ENCODE measurements around the gene MBNL1. TPM values are rescaled to one million over a fixed set of nuclear protein-coding genes. Genes with fewer than 3 reads are reported as not detected.
A peak's percentile ranks its signal among the peaks of the same experiment; 100 is the strongest.

The MBNL1 gene
- total and polyA plus RNA-seq, 3 experiments from 2014 or later, result 303 to 391 (median 386) TPM

DNA sequence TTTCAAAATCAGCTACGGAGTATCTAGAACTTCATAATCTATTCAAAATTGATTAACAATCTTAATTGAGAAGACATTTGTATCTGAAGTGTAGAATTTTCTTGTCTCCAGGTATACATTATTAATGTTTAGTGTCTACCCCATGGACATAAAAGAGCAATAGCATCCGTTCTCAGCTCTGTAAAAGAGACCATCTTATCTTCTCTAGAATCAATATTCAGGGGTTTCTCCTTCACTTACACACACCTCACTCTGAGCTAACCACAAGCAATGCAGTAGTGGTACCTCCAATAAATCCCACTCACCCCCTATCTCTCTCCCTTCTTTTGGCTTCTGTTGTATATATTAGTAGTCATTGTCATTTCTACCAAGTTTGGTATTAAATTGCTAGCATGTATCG, 16.2 kb downstream of the MBNL1 start:
- H3K4me3 Mint-ChIP-seq, result peak overlapping the region; percentile 45 to 81 (median 68)
- Histone ChIP-seq H3K27ac (ENCODE audit: low read depth, low read length) (no peak overlapping the region), H3K4me1 (ENCODE audit: insufficient read depth, low read length) (peaks cover 88% of the 10 kb centered on the region), H3K36me3 (ENCODE audit: insufficient read depth, low read length) (no peaks in the 10 kb centered on the region), H3K27me3 (ENCODE audit: insufficient read depth, low read length, poor library complexity, severe bottlenecking) (no peaks in the 10 kb centered on the region), H3K9me3 (ENCODE audit: low read length) (no peaks in the 10 kb centered on the region), H3K4me3 (ENCODE audit: low read length) (peak overlapping the region; percentile 20)
- POLR2A ChIA-PET, result interaction anchor here (0.8 to 3.5 kb wide), 5 partner anchors 10 to 127 kb away, joined by 3 to 23 read pairs (median 6); partner anchors contain the start of gene MBNL1
- H3K4me1 Mint-ChIP-seq, result peaks cover 74 to 93% (median 92%) of the 10 kb centered on the region in 3 donors
- CTCF ChIA-PET, result interaction anchor here (0.8 to 2.4 kb wide), 4 partner anchors 12 to 101 kb away, joined by 3 to 8 read pairs (median 4); no protein-coding TSS in a partner anchor
- H3K9me3 Mint-ChIP-seq, result no peaks in the 10 kb centered on the region
- H3K27me3 Mint-ChIP-seq, result no peaks in the 10 kb centered on the region
- peaks cover 0 to 11% (median 1%) of the 10 kb centered on the region in 3 donors for H3K36me3 Mint-ChIP-seq
- DNase-seq, result peak in 2 of 5 donors; percentile 43 to 58
- H3K27ac Mint-ChIP-seq, result peak overlapping the region; percentile 55 to 96 (median 84)

GRCh38 chr3:152285509-152285908, 16.8 kb downstream of the MBNL1 start:
- CTCF ChIA-PET, result interaction anchor here (0.8 to 1.3 kb wide), 3 partner anchors 12 to 101 kb away, joined by 3 to 4 read pairs (median 3); no protein-coding TSS in a partner anchor
- Histone ChIP-seq H3K27me3 (ENCODE audit: insufficient read depth, low read length, poor library complexity, severe bottlenecking) (no peaks in the 10 kb centered on the region), H3K9me3 (ENCODE audit: low read length) (no peaks in the 10 kb centered on the region), H3K27ac (ENCODE audit: low read depth, low read length) (no peak overlapping the region), H3K36me3 (ENCODE audit: insufficient read depth, low read length) (no peaks in the 10 kb centered on the region), H3K4me3 (ENCODE audit: low read length) (no peak overlapping the region), H3K4me1 (ENCODE audit: insufficient read depth, low read length) (peaks cover 88% of the 10 kb centered on the region)
- H3K4me1 Mint-ChIP-seq, result peaks cover 74 to 93% (median 92%) of the 10 kb centered on the region in 3 donors
- no peak for DNase-seq
- H3K27ac Mint-ChIP-seq, result peak overlapping the region; percentile 55 to 96 (median 77)
- no peaks in the 10 kb centered on the region for H3K27me3 Mint-ChIP-seq
- POLR2A ChIA-PET, result interaction anchor here (0.8 to 3.5 kb wide), 3 partner anchors 11 to 126 kb away, joined by 6 to 23 read pairs (median 10); partner anchors contain the start of gene MBNL1
- H3K36me3 Mint-ChIP-seq, result peaks cover 0 to 8% (median 1%) of the 10 kb centered on the region in 3 donors
- peak overlapping the region; percentile 66 to 81 (median 71) for H3K4me3 Mint-ChIP-seq
- no peaks in the 10 kb centered on the region for H3K9me3 Mint-ChIP-seq

- Histone ChIP-seq H3K9me3 (ENCODE audit: low read length) (no peaks in the 10 kb centered on the region), H3K36me3 (ENCODE audit: insufficient read depth, low read length) (no peaks in the 10 kb centered on the region), H3K27me3 (ENCODE audit: insufficient read depth, low read length, poor library complexity, severe bottlenecking) (no peaks in the 10 kb centered on the region), H3K4me1 (ENCODE audit: insufficient read depth, low read length) (peaks cover 86% of the 10 kb centered on the region), H3K4me3 (ENCODE audit: low read length) (peak overlapping the region; percentile 14), H3K27ac (ENCODE audit: low read depth, low read length) (no peak overlapping the region)
- Mint-ChIP-seq H3K36me3 (peaks cover 0 to 13% (median 1%) of the 10 kb centered on the region in 3 donors), H3K4me3 (peak overlapping the region; percentile 60 to 81 (median 74)), H3K9me3 (no peaks in the 10 kb centered on the region), H3K27ac (peak overlapping the region; percentile 57 to 78 (median 72)), H3K27me3 (no peaks in the 10 kb centered on the region), H3K4me1 (peaks cover 79 to 95% (median 94%) of the 10 kb centered on the region in 3 donors)
- DNase-seq, result no peak
- CTCF ChIA-PET, result interaction anchor here (1.5 kb wide), 1 partner anchor 13 kb away, joined by 3 read pairs; no protein-coding TSS in a partner anchor
- POLR2A ChIA-PET, result interaction anchor here (0.6 kb wide), 1 partner anchor 19 kb away, joined by 6 read pairs; no protein-coding TSS in a partner anchor
Measured at GRCh38 chr3:152287898-152288576, 19.3 kb downstream of the MBNL1 start.

- H3K36me3 Mint-ChIP-seq, result peaks cover 0 to 16% (median 1%) of the 10 kb centered on the region in 3 donors
- H3K27ac Mint-ChIP-seq, result peak overlapping the region in 4 of 8 donors; percentile 71 to 78 (median 77)
- no peaks in the 10 kb centered on the region for H3K9me3 ChIP-seq (ENCODE audit: low read length)
- ChIA-PET CTCF (interaction anchor here (1.5 kb wide), 1 partner anchor 12 kb away, joined by 3 read pairs; no protein-coding TSS in a partner anchor), POLR2A (interaction anchor here (0.6 kb wide), 1 partner anchor 19 kb away, joined by 6 read pairs; no protein-coding TSS in a partner anchor)
- H3K27ac ChIP-seq (ENCODE audit: low read depth, low read length), result no peak overlapping the region
- no peaks in the 10 kb centered on the region for H3K27me3 Mint-ChIP-seq
- H3K4me1 ChIP-seq (ENCODE audit: insufficient read depth, low read length), result peaks cover 85% of the 10 kb centered on the region
- no peak overlapping the region for H3K4me3 ChIP-seq (ENCODE audit: low read length)
- H3K36me3 ChIP-seq (ENCODE audit: insufficient read depth, low read length), result no peaks in the 10 kb centered on the region
- H3K4me3 Mint-ChIP-seq, result peak overlapping the region in 3 of 7 donors; percentile 74 to 80 (median 75)
- H3K9me3 Mint-ChIP-seq, result no peaks in the 10 kb centered on the region
- no peak for DNase-seq
- peaks cover 79 to 95% (median 94%) of the 10 kb centered on the region in 3 donors for H3K4me1 Mint-ChIP-seq
- H3K27me3 ChIP-seq (ENCODE audit: insufficient read depth, low read length, poor library complexity, severe bottlenecking), result no peaks in the 10 kb centered on the region
Measured at GRCh38 chr3:152288681-152289080, 20.0 kb downstream of the MBNL1 start.

GRCh38 chr3:152289708-152290107, 21.0 kb downstream of the MBNL1 start:
- Mint-ChIP-seq H3K9me3 (no peaks in the 10 kb centered on the region), H3K27ac (peak overlapping the region in 7 of 8 donors; percentile 4 to 89 (median 71)), H3K4me1 (peaks cover 78 to 94% (median 92%) of the 10 kb centered on the region in 3 donors), H3K4me3 (peak overlapping the region; percentile 32 to 64 (median 55)), H3K36me3 (peaks cover 0 to 17% (median 1%) of the 10 kb centered on the region in 3 donors), H3K27me3 (no peaks in the 10 kb centered on the region)
- H3K4me1 ChIP-seq (ENCODE audit: insufficient read depth, low read length), result peaks cover 75% of the 10 kb centered on the region
- H3K36me3 ChIP-seq (ENCODE audit: insufficient read depth, low read length), result no peaks in the 10 kb centered on the region
- ChIA-PET CTCF (interaction anchor here (1.1 kb wide), 1 partner anchor 10 kb away, joined by 3 read pairs; no protein-coding TSS in a partner anchor), POLR2A (interaction anchor here (0.7 to 0.9 kb wide), 2 partner anchors 10 to 21 kb away, joined by 3 to 4 read pairs; partner anchors contain the start of gene MBNL1)
- no peak for DNase-seq
- H3K27me3 ChIP-seq (ENCODE audit: insufficient read depth, low read length, poor library complexity, severe bottlenecking), result no peaks in the 10 kb centered on the region
- H3K27ac ChIP-seq (ENCODE audit: low read depth, low read length), result no peak overlapping the region
- H3K4me3 ChIP-seq (ENCODE audit: low read length), result no peak overlapping the region
- H3K9me3 ChIP-seq (ENCODE audit: low read length), result no peaks in the 10 kb centered on the region

DNA sequence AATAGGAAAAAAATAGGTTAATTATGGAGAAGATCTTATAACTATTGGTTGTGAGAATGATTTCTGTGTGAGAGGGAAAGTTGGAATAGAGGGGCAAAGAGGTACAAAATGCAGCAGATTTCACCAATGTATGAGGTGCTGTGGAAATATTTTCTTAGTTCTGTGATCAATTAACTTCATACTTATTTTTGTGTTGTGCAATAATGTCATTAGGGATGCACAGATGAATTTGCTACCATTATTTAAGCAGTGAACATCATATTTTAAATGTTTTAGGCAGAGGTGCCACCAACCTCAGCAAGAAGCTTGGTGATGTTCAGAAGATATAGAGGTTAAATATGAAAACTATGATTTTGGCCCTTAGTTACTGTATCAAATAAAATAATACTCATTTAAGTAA, 21.6 kb downstream of the MBNL1 start:
- Mint-ChIP-seq H3K9me3 (no peaks in the 10 kb centered on the region), H3K4me1 (peaks cover 77 to 94% (median 92%) of the 10 kb centered on the region in 3 donors)
- H3K4me1 ChIP-seq (ENCODE audit: insufficient read depth, low read length), result peaks cover 75% of the 10 kb centered on the region

GRCh38 chr3:152291238-152291637, 22.5 kb downstream of the MBNL1 start:
- Mint-ChIP-seq H3K4me1 (peaks cover 80 to 96% (median 94%) of the 10 kb centered on the region in 3 donors), H3K4me3 (peak overlapping the region; percentile 4 to 87 (median 65)), H3K27me3 (no peaks in the 10 kb centered on the region), H3K36me3 (peaks cover 0 to 18% (median 4%) of the 10 kb centered on the region in 3 donors), H3K9me3 (no peaks in the 10 kb centered on the region), H3K27ac (peak overlapping the region; percentile 66 to 89 (median 84))
- no peak overlapping the region for H3K4me3 ChIP-seq (ENCODE audit: low read length)
- no peaks in the 10 kb centered on the region for H3K36me3 ChIP-seq (ENCODE audit: insufficient read depth, low read length)
- no peaks in the 10 kb centered on the region for H3K27me3 ChIP-seq (ENCODE audit: insufficient read depth, low read length, poor library complexity, severe bottlenecking)
- no peak overlapping the region for H3K27ac ChIP-seq (ENCODE audit: low read depth, low read length)
- CTCF ChIA-PET, result interaction anchor here (1.2 to 1.6 kb wide), 2 partner anchors 9 to 155 kb away, joined by 3 read pairs; no protein-coding TSS in a partner anchor
- no peaks in the 10 kb centered on the region for H3K9me3 ChIP-seq (ENCODE audit: low read length)
- POLR2A ChIA-PET, result interaction anchor here (2.3 kb wide), 1 partner anchor 11 kb away, joined by 7 read pairs; no protein-coding TSS in a partner anchor
- DNase-seq, result no peak
- H3K4me1 ChIP-seq (ENCODE audit: insufficient read depth, low read length), result peaks cover 77% of the 10 kb centered on the region

More for the DNA sequence above, 21.6 kb downstream of the MBNL1 start:
- ChIA-PET POLR2A (interaction anchor here (0.6 to 2.3 kb wide), 4 partner anchors 10 to 22 kb away, joined by 3 to 7 read pairs (median 4); partner anchors contain the start of gene MBNL1), CTCF (interaction anchor here (1.1 to 1.6 kb wide), 2 partner anchors 10 to 11 kb away, joined by 3 read pairs; no protein-coding TSS in a partner anchor)
- H3K36me3 Mint-ChIP-seq, result peaks cover 0 to 17% (median 2%) of the 10 kb centered on the region in 3 donors
- H3K27me3 Mint-ChIP-seq, result no peaks in the 10 kb centered on the region
- H3K36me3 ChIP-seq (ENCODE audit: insufficient read depth, low read length), result no peaks in the 10 kb centered on the region
- H3K9me3 ChIP-seq (ENCODE audit: low read length), result no peaks in the 10 kb centered on the region
- DNase-seq, result no peak
- H3K27ac ChIP-seq (ENCODE audit: low read depth, low read length), result no peak overlapping the region
- no peak overlapping the region for H3K4me3 ChIP-seq (ENCODE audit: low read length)
- no peaks in the 10 kb centered on the region for H3K27me3 ChIP-seq (ENCODE audit: insufficient read depth, low read length, poor library complexity, severe bottlenecking)
- H3K4me3 Mint-ChIP-seq, result peak overlapping the region; percentile 10 to 64 (median 55)
- peak overlapping the region in 7 of 8 donors; percentile 53 to 89 (median 75) for H3K27ac Mint-ChIP-seq

Measured in CD8-positive, alpha-beta memory T cell (primary cell).